DOHH2 (cell line): Measurements from ENCODE around the gene BUD13.

Experiments
- CTCF ChIP-seq: fragments of 200-600 bp; sonication (generic); IDR thresholded peaks from one replicate; pipeline ENCODE4 v1.5.1; 2014; ENCODE audit warnings: antibody characterized with exemption, mild to moderate bottlenecking, low read depth, low read length; ENCODE audit not compliant: poor library complexity, severe bottlenecking
- EZH2phosphoT487 ChIP-seq: fragments of 200-600 bp; sonication (generic); IDR thresholded peaks from 2 replicates; pipeline ENCODE4 v1.6.1; 2017; ENCODE audit warnings: borderline replicate concordance, mild to moderate bottlenecking, antibody characterized with exemption, low read length, moderate library complexity, mixed read lengths

DNA sequence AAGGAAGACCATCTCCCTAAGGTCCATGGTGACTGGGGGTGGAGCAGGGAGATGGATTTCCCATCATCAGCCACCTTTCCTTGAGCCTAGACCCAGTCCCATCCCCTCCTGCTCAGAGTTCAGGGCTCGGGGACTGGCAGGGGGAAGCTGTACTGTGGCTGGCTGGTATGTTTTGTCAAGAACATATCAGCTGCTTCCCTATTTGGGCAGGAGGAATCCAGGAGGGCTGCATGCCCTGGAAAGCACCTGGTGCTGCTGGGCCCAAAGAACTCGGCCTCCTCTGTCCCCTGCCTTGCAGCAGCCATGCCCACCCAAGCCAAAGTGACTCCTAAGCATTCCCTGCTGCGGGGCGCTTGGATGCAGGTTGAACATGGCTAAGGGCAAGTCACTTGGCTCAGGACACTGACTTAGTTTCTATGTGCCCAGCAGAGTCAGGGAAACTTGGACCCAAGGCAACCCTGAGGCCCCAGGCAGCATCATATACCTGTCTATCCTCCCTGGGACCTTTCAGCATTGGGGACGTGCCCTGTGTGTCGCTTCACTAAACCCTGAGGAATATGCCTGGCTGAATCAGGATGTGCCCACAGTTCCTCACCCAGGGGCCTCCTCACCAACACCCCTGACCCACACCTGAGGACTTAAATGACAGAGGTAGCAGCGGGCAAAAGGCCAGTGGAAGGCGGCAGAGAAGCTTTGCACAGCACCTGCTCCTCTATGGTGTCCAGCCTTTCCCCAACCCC, 43.1 kb downstream of the BUD13 start:
- TF ChIP-seq CTCF, result no peak
- no peak for TF ChIP-seq EZH2phosphoT487
